ENCODE measurements around the gene ZNF555. TPM values are rescaled to one million over a fixed set of nuclear protein-coding genes. Genes with fewer than 3 reads are reported as not detected.
A peak's percentile ranks its signal among the peaks of the same experiment; 100 is the strongest.

Gene ZNF555
- total and polyA plus RNA-seq, 2 donors (not counting 1 experiment from before 2014, with no cell fraction given) = 5.0 to 5.9 TPM

GRCh38 chr19:2852598-2852997 is 11.3 kb downstream of the ZNF555 start:
- H3K4me1 ChIP-seq (ENCODE audit: control insufficient read depth, extremely low read depth, insufficient read depth, low read length) = no peaks in the 10 kb centered on the region
- TF ChIP-seq EZH2 (IDR thresholded peaks at IDR 0.05; ENCODE audit: low read length, missing control alignments) = no peak
- TF ChIP-seq CTCF (conservative IDR thresholded peaks at IDR 0.05 in 1 of 2, IDR thresholded peaks at IDR 0.05 in 1 of 2; ENCODE audit: low read depth in 1 of 2, low read length in 2 of 2) = no peak
- peaks cover 4% of the 10 kb centered on the region for H3K36me3 ChIP-seq (ENCODE audit: control insufficient read depth, insufficient read depth, low read length)
- H3K4me2 ChIP-seq (ENCODE audit: extremely low read depth, insufficient read depth, low read length) = no peak overlapping the region
- no peak overlapping the region for H2AFZ ChIP-seq (ENCODE audit: low read length)
- H3K79me2 ChIP-seq (ENCODE audit: control insufficient read depth, insufficient read depth, low read length) = no peaks in the 10 kb centered on the region
- no peaks in the 10 kb centered on the region for H3K27me3 ChIP-seq (ENCODE audit: control insufficient read depth, insufficient read depth, low read length)
- H4K20me1 ChIP-seq (ENCODE audit: control insufficient read depth, extremely low read depth, insufficient read depth, low read length) = no peaks in the 10 kb centered on the region
- no peak overlapping the region for H3K9ac ChIP-seq (ENCODE audit: insufficient read depth, low read length)
- H3K9me3 ChIP-seq (ENCODE audit: control insufficient read depth, insufficient read depth, low read depth, low read length) = peaks cover 12% of the 10 kb centered on the region
- no peak overlapping the region for H3K4me3 ChIP-seq (replicated peaks in 1 of 4; ENCODE audit: control extremely low read depth in 1 of 4, insufficient read depth in 1 of 4, low read depth in 3 of 4, low read length in 4 of 4)
- no peak overlapping the region for H3K27ac ChIP-seq (ENCODE audit: insufficient read depth, low read length)
- peak in 1 of 2 donors; percentile 11 for DNase-seq (ENCODE audit: low read depth in 2 of 2)

GRCh38 chr19:2853015-2853606 is 11.8 kb downstream of the ZNF555 start:
- Histone ChIP-seq H3K9ac (ENCODE audit: insufficient read depth, low read length) (no peak overlapping the region), H3K9me3 (ENCODE audit: control insufficient read depth, insufficient read depth, low read depth, low read length) (peaks cover 12% of the 10 kb centered on the region), H3K4me1 (ENCODE audit: control insufficient read depth, extremely low read depth, insufficient read depth, low read length) (no peaks in the 10 kb centered on the region), H2AFZ (ENCODE audit: low read length) (no peak overlapping the region), H3K4me2 (ENCODE audit: extremely low read depth, insufficient read depth, low read length) (no peak overlapping the region), H3K4me3 (replicated peaks in 1 of 4; ENCODE audit: control extremely low read depth in 1 of 4, insufficient read depth in 1 of 4, low read depth in 3 of 4, low read length in 4 of 4) (no peak overlapping the region), H3K36me3 (ENCODE audit: control insufficient read depth, insufficient read depth, low read length) (peaks cover 4% of the 10 kb centered on the region), H3K79me2 (ENCODE audit: control insufficient read depth, insufficient read depth, low read length) (no peaks in the 10 kb centered on the region), H4K20me1 (ENCODE audit: control insufficient read depth, extremely low read depth, insufficient read depth, low read length) (no peaks in the 10 kb centered on the region), H3K27ac (ENCODE audit: insufficient read depth, low read length) (no peak overlapping the region), H3K27me3 (ENCODE audit: control insufficient read depth, insufficient read depth, low read length) (no peaks in the 10 kb centered on the region)
- TF ChIP-seq CTCF (conservative IDR thresholded peaks at IDR 0.05 in 1 of 2, IDR thresholded peaks at IDR 0.05 in 1 of 2; ENCODE audit: low read depth in 1 of 2, low read length in 2 of 2) (no peak), EZH2 (IDR thresholded peaks at IDR 0.05; ENCODE audit: low read length, missing control alignments) (no peak)
- peak in 1 of 2 donors; percentile 6 for DNase-seq (ENCODE audit: low read depth in 2 of 2)

GRCh38 chr19:2854849-2855248 is 13.6 kb downstream of the ZNF555 start:
- H3K4me2 ChIP-seq (ENCODE audit: extremely low read depth, insufficient read depth, low read length) = no peak overlapping the region
- no peak overlapping the region for H2AFZ ChIP-seq (ENCODE audit: low read length)
- no peaks in the 10 kb centered on the region for H4K20me1 ChIP-seq (ENCODE audit: control insufficient read depth, extremely low read depth, insufficient read depth, low read length)
- H3K9me3 ChIP-seq (ENCODE audit: control insufficient read depth, insufficient read depth, low read depth, low read length) = peaks cover 12% of the 10 kb centered on the region
- H3K4me1 ChIP-seq (ENCODE audit: control insufficient read depth, extremely low read depth, insufficient read depth, low read length) = no peaks in the 10 kb centered on the region
- no peak overlapping the region for H3K4me3 ChIP-seq (replicated peaks in 1 of 4; ENCODE audit: control extremely low read depth in 1 of 4, insufficient read depth in 1 of 4, low read depth in 3 of 4, low read length in 4 of 4)
- TF ChIP-seq EZH2 (IDR thresholded peaks at IDR 0.05; ENCODE audit: low read length, missing control alignments) (no peak), CTCF (conservative IDR thresholded peaks at IDR 0.05 in 1 of 2, IDR thresholded peaks at IDR 0.05 in 1 of 2; ENCODE audit: low read depth in 1 of 2, low read length in 2 of 2) (no peak)
- DNase-seq (ENCODE audit: low read depth in 2 of 2) = no peak
- H3K27ac ChIP-seq (ENCODE audit: insufficient read depth, low read length) = no peak overlapping the region
- no peaks in the 10 kb centered on the region for H3K27me3 ChIP-seq (ENCODE audit: control insufficient read depth, insufficient read depth, low read length)
- no peaks in the 10 kb centered on the region for H3K79me2 ChIP-seq (ENCODE audit: control insufficient read depth, insufficient read depth, low read length)
- H3K9ac ChIP-seq (ENCODE audit: insufficient read depth, low read length) = no peak overlapping the region
- peaks cover 4% of the 10 kb centered on the region for H3K36me3 ChIP-seq (ENCODE audit: control insufficient read depth, insufficient read depth, low read length)

Measured in fibroblast of lung (primary cell).